ENCODE results near the gene SLC48A1.

DNA sequence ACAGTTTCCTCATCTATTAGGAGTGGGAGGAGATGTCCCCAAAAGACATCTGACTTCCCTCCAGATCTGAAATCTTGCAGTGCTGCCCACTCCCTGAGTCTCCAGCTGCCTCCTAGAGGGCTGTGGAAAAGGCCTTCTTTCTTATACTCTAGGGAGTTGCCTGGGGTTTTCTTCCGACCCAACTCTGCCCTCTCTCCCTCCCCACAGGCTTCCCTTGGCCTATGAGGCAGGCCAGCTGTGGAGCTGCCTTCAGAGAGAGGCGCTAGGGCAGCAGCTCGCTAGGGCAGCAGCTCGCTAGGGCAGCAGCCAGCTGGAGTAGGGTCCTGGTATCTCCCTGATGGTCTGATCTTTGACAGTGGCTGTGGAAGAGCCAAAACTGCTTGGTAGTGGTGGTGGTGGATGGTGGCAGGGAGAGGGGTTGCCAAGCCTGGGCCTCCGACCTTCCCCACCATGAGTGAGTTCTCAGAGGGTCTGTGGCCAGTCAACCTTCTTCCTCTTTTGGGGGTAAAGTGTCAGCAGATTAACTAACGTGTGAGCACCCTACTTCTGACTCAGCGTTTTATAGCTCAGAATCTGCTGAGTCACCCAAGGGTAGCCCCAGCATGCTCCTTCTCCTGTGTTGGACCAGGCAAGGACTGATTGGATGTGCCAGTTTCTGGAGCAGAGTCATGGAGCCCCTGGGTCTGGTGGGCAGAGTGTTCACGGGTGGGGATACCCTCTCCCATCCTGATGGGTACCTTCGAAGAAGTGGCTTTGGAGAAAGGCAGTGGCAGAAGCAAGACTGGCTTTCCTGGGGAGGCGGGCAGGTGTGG is 2.3 kb downstream of the SLC48A1 start:
- no peak for TF ChIP-seq POLR2A (IDR thresholded peaks at IDR 0.05)
- TF ChIP-seq, protein P1, sequence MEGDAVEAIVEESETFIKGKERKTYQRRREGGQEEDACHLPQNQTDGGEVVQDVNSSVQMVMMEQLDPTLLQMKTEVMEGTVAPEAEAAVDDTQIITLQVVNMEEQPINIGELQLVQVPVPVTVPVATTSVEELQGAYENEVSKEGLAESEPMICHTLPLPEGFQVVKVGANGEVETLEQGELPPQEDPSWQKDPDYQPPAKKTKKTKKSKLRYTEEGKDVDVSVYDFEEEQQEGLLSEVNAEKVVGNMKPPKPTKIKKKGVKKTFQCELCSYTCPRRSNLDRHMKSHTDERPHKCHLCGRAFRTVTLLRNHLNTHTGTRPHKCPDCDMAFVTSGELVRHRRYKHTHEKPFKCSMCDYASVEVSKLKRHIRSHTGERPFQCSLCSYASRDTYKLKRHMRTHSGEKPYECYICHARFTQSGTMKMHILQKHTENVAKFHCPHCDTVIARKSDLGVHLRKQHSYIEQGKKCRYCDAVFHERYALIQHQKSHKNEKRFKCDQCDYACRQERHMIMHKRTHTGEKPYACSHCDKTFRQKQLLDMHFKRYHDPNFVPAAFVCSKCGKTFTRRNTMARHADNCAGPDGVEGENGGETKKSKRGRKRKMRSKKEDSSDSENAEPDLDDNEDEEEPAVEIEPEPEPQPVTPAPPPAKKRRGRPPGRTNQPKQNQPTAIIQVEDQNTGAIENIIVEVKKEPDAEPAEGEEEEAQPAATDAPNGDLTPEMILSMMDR (IDR thresholded peaks at IDR 0.05): no peak

Data from heart left ventricle (tissue), 13 donors.